Erythroblast (primary cell): ENCODE measurements around the gene TSPEAR.

Source experiments
- GATA1 ChIP-seq: IDR thresholded peaks from 2 replicates; pipeline ENCODE4 v1.6.1; 2011; ENCODE audit warnings: low read depth, mild to moderate bottlenecking, control low read depth, low read length, moderate library complexity
- POLR2A ChIP-seq: IDR thresholded peaks from 2 replicates; pipeline ENCODE4 v1.6.1; 2011; ENCODE audit warnings: mild to moderate bottlenecking, low read length

DNA sequence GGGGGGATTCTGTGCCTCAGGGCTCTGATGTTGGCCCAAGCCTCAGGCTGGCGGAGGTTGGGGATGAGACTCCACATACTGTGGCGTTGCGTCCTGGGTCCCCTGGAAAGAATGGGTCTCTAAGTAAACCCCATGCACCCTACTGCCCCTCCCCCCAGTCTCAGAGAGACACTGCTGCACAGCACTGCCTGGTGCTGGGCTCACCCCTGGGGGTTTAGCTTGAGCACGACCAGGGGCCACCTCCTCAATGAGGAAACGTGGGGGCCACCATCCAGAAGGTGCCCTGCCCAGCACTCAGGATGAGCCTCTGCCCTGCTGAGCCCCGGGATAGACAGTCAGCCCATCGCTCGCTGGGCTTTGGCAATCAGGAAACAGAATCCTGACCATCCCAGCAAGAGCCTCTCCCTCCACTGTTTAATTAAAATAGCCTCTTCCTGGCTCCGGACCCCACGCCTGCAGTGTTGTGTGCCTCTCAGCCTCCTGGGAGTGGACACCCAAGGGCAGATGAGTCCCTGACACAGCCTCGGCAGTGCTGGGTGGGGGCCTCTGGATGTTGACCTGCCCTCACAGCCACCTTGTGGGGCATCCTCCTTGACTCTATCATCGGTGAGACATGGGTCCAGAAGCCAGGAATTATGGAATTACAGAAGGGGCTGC lies 141.4 kb downstream of the TSPEAR start:
- TF ChIP-seq POLR2A, result no peak
- no peak for TF ChIP-seq GATA1
